ENCODE data around the gene DUSP5.
A peak's percentile ranks its signal among the peaks of the same experiment; 100 is the strongest.

Gene DUSP5

DNA sequence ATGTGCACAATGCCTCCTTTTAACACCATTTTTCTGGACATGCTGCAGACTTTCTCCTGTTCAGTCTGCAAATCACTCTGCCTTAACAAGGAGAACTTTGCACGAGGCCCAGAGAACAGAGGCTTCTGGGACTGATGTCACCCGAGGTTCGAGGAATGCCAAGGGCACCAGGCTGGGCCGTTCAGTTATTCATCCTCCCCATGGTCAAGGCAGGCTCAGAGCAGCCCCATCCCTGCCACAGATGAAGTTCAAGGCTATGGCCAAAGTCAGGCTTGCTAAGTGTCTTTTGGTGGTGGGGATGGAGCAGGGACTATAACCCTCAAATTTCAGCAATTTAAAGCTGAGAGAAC lies 9.4 kb upstream of the DUSP5 start:
- no peak for ATAC-seq (replicated peaks)
- H3K27ac Mint-ChIP-seq: no peak overlapping the region
- H3K9me3 Mint-ChIP-seq: no peaks in the 10 kb centered on the region
- H3K36me3 Mint-ChIP-seq (ENCODE audit: insufficient read depth): no peaks in the 10 kb centered on the region
- no peak overlapping the region for H3K4me3 Mint-ChIP-seq
- peaks cover 4 to 23% of the 10 kb centered on the region in 2 donors for H3K27me3 Mint-ChIP-seq
- DNase-seq: no peak
- H3K4me1 Mint-ChIP-seq (ENCODE audit: low read depth in 2 of 2): peaks cover 0 to 8% of the 10 kb centered on the region in 2 donors

- Mint-ChIP-seq H3K4me3 (no peak overlapping the region), H3K36me3 (ENCODE audit: insufficient read depth) (peaks cover 2% of the 10 kb centered on the region), H3K27ac (no peak overlapping the region), H3K4me1 (ENCODE audit: low read depth in 2 of 2) (peaks cover 0 to 11% of the 10 kb centered on the region in 2 donors), H3K9me3 (no peaks in the 10 kb centered on the region), H3K27me3 (peaks cover 4 to 23% of the 10 kb centered on the region in 2 donors)
- ATAC-seq (replicated peaks): no peak
- no peak for DNase-seq
These were observed 8.8 kb upstream of the DUSP5 start for GRCh38 chr10:110488940-110489339.

- no peak overlapping the region for H3K27ac Mint-ChIP-seq
- H3K4me3 Mint-ChIP-seq: no peak overlapping the region
- H3K4me1 Mint-ChIP-seq (ENCODE audit: low read depth in 2 of 2): peaks cover 2 to 14% of the 10 kb centered on the region in 2 donors
- H3K36me3 Mint-ChIP-seq (ENCODE audit: insufficient read depth): peaks cover 4% of the 10 kb centered on the region
- DNase-seq (no peak), ATAC-seq (replicated peaks) (no peak)
- peaks cover 4 to 23% of the 10 kb centered on the region in 2 donors for H3K27me3 Mint-ChIP-seq
- H3K9me3 Mint-ChIP-seq: no peaks in the 10 kb centered on the region
These were observed 7.1 kb upstream of the DUSP5 start for GRCh38 chr10:110490640-110491039.

- Mint-ChIP-seq H3K4me1 (ENCODE audit: low read depth in 2 of 2) (peaks cover 9 to 20% of the 10 kb centered on the region in 2 donors), H3K9me3 (no peaks in the 10 kb centered on the region)
These were observed 6.4 kb upstream of the DUSP5 start for GRCh38 chr10:110491346-110491745.

GRCh38 chr10:110492069-110492822 lies 5.5 kb upstream of the DUSP5 start:
- H3K27ac Mint-ChIP-seq: peak overlapping the region in 1 of 2 donors; percentile 62
- H3K27me3 Mint-ChIP-seq: peaks cover 4 to 19% of the 10 kb centered on the region in 2 donors
- H3K9me3 Mint-ChIP-seq: no peaks in the 10 kb centered on the region
- peaks cover 14% of the 10 kb centered on the region for H3K36me3 Mint-ChIP-seq (ENCODE audit: insufficient read depth)
- peaks cover 18 to 27% of the 10 kb centered on the region in 2 donors for H3K4me1 Mint-ChIP-seq (ENCODE audit: low read depth in 2 of 2)
- DNase-seq (no peak), ATAC-seq (replicated peaks) (no peak)
- no peak overlapping the region for H3K4me3 Mint-ChIP-seq

More at GRCh38 chr10:110491346-110491745, 6.4 kb upstream of the DUSP5 start:
- Mint-ChIP-seq H3K27me3 (peaks cover 4 to 23% of the 10 kb centered on the region in 2 donors), H3K36me3 (ENCODE audit: insufficient read depth) (peaks cover 9% of the 10 kb centered on the region), H3K4me3 (no peak overlapping the region), H3K27ac (no peak overlapping the region)
- DNase-seq (no peak), ATAC-seq (replicated peaks) (no peak)

GRCh38 chr10:110493832-110494426 lies 3.8 kb upstream of the DUSP5 start:
- Mint-ChIP-seq H3K4me1 (ENCODE audit: low read depth in 2 of 2) (peaks cover 25 to 28% of the 10 kb centered on the region in 2 donors), H3K27me3 (peaks cover 0 to 11% of the 10 kb centered on the region in 2 donors), H3K9me3 (no peaks in the 10 kb centered on the region), H3K4me3 (peak overlapping the region in 1 of 2 donors; percentile 32), H3K27ac (peak overlapping the region in 1 of 2 donors; percentile 49), H3K36me3 (ENCODE audit: insufficient read depth) (peaks cover 26% of the 10 kb centered on the region)
- ATAC-seq (replicated peaks): no peak
- no peak for DNase-seq

- Mint-ChIP-seq H3K4me3 (no peak overlapping the region), H3K4me1 (ENCODE audit: low read depth in 2 of 2) (peaks cover 31% of the 10 kb centered on the region in 2 donors), H3K27me3 (peaks cover 0 to 5% of the 10 kb centered on the region in 2 donors), H3K27ac (no peak overlapping the region), H3K36me3 (ENCODE audit: insufficient read depth) (peaks cover 32% of the 10 kb centered on the region), H3K9me3 (no peaks in the 10 kb centered on the region)
- no peak for DNase-seq
- no peak for ATAC-seq (replicated peaks)
These were observed 3.2 kb upstream of the DUSP5 start for GRCh38 chr10:110494532-110494931.

GRCh38 chr10:110495731-110496552 lies 1.8 kb upstream of the DUSP5 start:
- Mint-ChIP-seq H3K27me3 (no peaks in the 10 kb centered on the region), H3K4me3 (peak overlapping the region; percentile 86 to 94), H3K36me3 (ENCODE audit: insufficient read depth) (peaks cover 41% of the 10 kb centered on the region), H3K9me3 (no peaks in the 10 kb centered on the region), H3K27ac (peak overlapping the region; percentile 95 to 96), H3K4me1 (ENCODE audit: low read depth in 2 of 2) (peaks cover 45% of the 10 kb centered on the region in 2 donors)
- DNase-seq (peak in 1 of 3 experiments; percentile 18), ATAC-seq (replicated peaks) (no peak)

DNA sequence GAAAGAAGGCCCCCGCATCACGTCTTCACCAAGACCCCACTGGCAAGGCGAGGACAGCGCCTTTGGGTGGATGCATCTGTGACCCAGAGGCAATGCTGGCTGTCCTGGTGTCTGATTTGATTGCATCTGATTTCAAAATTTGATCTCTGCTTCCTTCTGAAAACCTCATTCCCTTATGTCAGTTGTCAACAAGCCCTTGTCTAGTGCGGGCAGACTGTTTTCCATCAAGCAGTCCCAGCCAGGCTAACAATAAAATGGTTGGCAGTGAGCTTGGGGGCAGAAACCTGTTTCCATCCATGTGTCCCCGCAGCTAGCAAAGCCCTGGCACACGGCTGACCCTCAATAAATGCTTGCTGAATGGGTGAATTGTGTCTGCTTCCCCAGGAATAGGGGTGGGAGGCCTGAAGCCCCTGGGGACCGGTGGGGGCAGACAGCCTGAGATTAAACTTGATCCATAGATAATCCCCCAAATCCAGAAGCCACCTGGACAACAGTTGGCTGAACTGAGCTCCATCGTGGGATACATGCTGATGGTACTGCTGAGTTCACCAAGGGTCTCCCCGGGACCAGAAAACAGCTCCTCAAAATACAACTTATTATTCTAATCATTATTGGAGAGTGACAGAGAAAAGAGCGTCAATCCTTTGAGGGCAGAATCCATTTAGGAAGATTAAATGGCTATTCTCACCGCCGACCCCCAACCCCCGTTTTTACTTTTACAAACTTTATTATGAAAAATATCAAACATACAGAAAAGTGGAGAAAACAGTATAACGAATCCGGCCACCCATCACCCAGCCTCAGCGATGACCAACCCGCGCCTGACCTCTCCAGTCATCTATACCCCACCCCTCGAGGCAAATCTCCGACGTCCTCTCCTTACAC lies 912 bp upstream of the DUSP5 start:
- Mint-ChIP-seq H3K4me1 (ENCODE audit: low read depth in 2 of 2) (peaks cover 52 to 53% of the 10 kb centered on the region in 2 donors), H3K27me3 (no peaks in the 10 kb centered on the region), H3K27ac (peak overlapping the region; percentile 95 to 96), H3K9me3 (no peaks in the 10 kb centered on the region), H3K4me3 (peak overlapping the region; percentile 86 to 94), H3K36me3 (ENCODE audit: insufficient read depth) (peaks cover 42% of the 10 kb centered on the region)
- no peak for ATAC-seq (replicated peaks)
- DNase-seq: no peak

DNA sequence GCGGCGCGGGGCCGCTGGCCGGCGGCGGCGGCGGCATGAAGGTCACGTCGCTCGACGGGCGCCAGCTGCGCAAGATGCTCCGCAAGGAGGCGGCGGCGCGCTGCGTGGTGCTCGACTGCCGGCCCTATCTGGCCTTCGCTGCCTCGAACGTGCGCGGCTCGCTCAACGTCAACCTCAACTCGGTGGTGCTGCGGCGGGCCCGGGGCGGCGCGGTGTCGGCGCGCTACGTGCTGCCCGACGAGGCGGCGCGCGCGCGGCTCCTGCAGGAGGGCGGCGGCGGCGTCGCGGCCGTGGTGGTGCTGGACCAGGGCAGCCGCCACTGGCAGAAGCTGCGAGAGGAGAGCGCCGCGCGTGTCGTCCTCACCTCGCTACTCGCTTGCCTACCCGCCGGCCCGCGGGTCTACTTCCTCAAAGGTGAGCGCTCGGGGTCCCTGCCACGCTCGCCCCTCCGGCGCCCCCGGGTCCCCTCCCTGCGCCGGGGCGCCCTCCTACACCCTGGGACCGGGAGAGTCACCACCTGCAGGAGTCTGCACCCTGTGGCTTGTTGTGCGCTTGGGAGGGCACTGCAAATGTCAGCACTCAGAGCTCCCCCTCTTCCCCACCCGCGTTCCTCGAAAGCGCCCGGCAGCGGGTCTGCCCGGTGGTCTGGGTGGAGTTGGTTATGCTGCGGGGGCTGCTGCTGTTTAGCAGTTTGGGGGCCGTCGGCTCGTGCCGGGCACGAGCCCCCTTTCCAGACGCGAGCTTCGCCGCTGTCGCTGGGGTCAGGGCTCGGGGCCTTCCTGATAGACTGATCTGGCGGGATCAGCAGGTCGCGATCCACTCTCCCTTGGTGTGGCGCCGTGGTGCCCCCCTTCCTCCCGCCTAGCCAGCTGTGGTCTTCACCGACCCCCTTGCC lies 627 bp downstream of the DUSP5 start:
- Mint-ChIP-seq H3K4me1 (ENCODE audit: low read depth in 2 of 2) (peaks cover 62 to 69% of the 10 kb centered on the region in 2 donors), H3K27me3 (no peaks in the 10 kb centered on the region), H3K36me3 (ENCODE audit: insufficient read depth) (peaks cover 52% of the 10 kb centered on the region), H3K9me3 (no peaks in the 10 kb centered on the region), H3K4me3 (peak overlapping the region; percentile 86 to 94), H3K27ac (peak overlapping the region; percentile 95 to 96)
- ATAC-seq (replicated peaks) (peak; percentile 49), DNase-seq (peak; percentile 49 to 60 (median 57))

DNA sequence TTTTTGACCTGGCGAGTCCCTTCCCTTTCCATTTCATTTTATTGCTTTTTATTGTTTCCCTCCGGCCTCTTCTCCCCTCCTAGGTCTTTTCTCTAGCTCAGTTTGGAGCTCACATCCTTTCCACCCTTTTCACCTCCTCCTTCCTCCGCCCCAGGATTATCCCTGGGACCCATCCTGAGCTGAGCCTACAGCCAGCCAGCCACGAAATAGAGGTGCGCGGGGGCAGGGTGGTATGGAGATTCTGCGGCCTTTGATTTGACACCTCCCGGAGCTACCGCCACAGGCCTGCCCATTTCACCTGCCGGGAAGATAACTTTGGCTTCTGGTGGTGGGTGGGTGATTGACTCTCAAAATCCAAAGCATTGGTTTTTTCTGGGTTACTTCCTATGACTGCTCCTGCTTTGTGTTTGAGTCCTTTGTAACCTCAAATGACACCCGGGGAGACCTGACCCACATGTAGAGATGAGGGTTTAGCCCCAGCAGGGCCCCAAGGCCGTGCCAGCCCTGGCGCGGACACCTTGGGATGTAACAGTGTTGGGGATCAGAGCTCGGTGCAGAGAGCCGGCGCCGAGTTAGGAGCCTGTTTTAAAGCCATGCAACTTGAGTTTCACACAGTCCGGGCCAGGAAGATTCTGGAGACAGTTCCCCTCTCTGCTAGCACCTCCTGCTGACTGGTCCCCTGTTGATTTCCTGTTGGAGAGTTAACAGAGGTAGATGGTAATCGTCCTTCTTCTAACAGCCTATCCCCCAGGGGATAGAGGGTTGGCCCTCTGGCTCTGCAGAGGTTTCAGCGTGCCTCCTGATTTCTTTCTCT lies 1.5 kb downstream of the DUSP5 start:
- peaks cover 54% of the 10 kb centered on the region for H3K36me3 Mint-ChIP-seq (ENCODE audit: insufficient read depth)
- ATAC-seq (replicated peaks): peak; percentile 16
- peaks cover 67 to 77% of the 10 kb centered on the region in 2 donors for H3K4me1 Mint-ChIP-seq (ENCODE audit: low read depth in 2 of 2)

More for the DNA sequence above, 1.5 kb downstream of the DUSP5 start:
- H3K27me3 Mint-ChIP-seq: no peaks in the 10 kb centered on the region
- peak; percentile 34 to 40 (median 34) for DNase-seq
- H3K9me3 Mint-ChIP-seq: no peaks in the 10 kb centered on the region
- H3K4me3 Mint-ChIP-seq: peak overlapping the region; percentile 86 to 94
- H3K27ac Mint-ChIP-seq: peak overlapping the region; percentile 86 to 95

Measured in effector memory CD8-positive, alpha-beta T cell (primary cell).